Measurements from ENCODE around the gene SCAMP3. TPM values are rescaled to one million over a fixed set of nuclear protein-coding genes. Genes with fewer than 3 reads are reported as not detected.
"Not testable (repeated sequence)": the region's sequence is repeated elsewhere in the genome, so short reads cannot be mapped to it uniquely, and the experiment has no call there.

SCAMP3 gene
- total RNA-seq, result 10 to 100 TPM; 34.7 to 37.3 TPM
- long read RNA-seq, donor 1, transcript SCAMP3-201 (9 exons, 1,446 nt), result major isoform, 15 of 24 reads
- long read RNA-seq, donor 1, partial matches to known transcripts, result 2 of 24 reads
- long read RNA-seq, donor 1, other reads (novel, unspliced or antisense), result 5 of 24 reads
- long read RNA-seq, donor 2, transcript SCAMP3-202 (8 exons, 1,537 nt), result minor isoform, 17 of 132 reads
- long read RNA-seq, donor 2, transcript SCAMP3-201 (9 exons, 1,446 nt), result major isoform, 83 of 132 reads
- long read RNA-seq, donor 2, partial matches to known transcripts, result 11 of 132 reads
- long read RNA-seq, donor 2, other reads (novel, unspliced or antisense), result 20 of 132 reads

- DNase-seq (ENCODE audit: low spot score), result peak; percentile 98
- intact Hi-C loops (cut with DNase I), result no loop called here
These were observed at the start of gene SCAMP3 for GRCh38 chr1:155261852-155262673. SCAMP3 (minus strand) TSS chr1:155262360; CDS start chr1:155262151, 209 bp downstream.

- intact Hi-C loops (cut with DNase I), result no loop called here
- DNase-seq (ENCODE audit: low spot score), result no peak
These were observed 47.4 kb upstream of the SCAMP3 start for GRCh38 chr1:155309423-155310021.

DNA sequence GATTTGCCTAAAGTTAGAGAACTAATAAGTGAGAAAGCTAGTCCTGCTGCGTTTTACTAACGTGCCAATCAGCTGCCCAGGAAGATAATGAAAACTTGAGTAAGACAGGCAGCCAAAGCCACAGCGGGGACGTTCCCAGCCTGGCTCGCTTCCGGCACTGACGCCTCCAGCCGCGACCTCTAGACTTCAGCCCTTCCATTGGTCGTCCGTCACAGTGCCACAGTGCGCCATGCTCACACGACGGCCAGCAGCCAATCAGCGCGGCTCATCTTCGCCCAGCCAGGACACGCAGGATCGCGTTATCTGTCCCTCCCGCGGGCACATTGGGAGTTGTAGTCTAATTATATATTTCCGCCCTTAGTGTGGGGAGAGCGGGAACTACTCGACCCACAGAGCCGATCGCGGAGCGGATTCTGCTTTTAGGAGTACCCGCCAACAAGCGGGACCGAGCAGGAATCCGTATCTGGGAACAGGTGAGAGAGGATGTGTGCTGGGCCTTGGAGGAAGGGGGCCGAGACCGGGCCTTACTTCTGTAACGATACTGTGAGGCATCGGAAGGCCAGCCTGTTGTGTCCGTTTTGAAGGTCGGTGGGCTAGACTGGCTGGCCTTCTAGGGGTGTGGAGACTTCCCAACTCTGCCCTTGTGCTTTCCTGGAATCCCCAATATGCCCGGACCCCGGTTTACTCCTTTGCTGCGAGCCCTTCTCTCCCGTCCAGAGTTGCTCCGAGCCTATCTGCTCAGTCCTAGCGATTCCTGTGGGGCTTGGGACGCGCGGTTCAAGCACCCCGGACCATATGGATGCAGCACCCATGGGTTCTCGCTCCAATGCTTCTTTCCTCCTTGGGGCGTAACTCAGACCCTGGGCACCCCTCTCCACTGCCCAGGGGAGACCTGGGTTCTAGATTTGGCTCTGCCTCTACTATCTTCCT, 46.6 kb upstream of the SCAMP3 start, which contains the start of gene FDPS:
Gene FDPS, plus strand, starts transcription at position 374 of the 930 bp plus-strand sequence. CDS start 924 bp downstream, outside the sequence.
- intact Hi-C loops (cut with DNase I), result no loop called here

DNA sequence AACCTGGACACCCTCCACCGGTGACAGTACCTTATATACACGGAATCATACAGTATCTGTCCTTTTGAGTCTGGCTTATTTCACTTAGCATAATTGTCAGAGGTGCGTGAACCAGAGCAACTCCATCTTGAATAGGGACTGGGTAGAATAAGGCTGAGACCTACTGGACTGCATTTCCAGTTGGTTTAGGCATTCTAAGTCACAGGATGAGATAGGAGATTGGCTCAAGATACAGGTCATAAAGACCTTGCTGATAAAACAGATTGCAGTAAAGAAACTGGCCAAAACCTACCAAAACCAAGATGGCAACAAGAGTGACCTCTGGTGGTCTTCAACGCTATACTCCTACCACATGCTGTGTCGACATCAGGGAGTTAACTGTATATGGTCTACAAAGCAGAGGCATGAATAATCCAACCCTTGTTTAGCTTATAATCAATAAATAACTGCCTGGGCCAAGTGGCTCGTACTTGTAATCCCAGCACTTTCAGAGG, 45.1 kb upstream of the SCAMP3 start:
- DNase-seq (ENCODE audit: low spot score), result no peak
- intact Hi-C loops (cut with DNase I), result no loop called here

More for the DNA sequence above, 46.6 kb upstream of the SCAMP3 start, which contains the start of gene FDPS:
- DNase-seq (ENCODE audit: low spot score), result peak; percentile 99

DNA sequence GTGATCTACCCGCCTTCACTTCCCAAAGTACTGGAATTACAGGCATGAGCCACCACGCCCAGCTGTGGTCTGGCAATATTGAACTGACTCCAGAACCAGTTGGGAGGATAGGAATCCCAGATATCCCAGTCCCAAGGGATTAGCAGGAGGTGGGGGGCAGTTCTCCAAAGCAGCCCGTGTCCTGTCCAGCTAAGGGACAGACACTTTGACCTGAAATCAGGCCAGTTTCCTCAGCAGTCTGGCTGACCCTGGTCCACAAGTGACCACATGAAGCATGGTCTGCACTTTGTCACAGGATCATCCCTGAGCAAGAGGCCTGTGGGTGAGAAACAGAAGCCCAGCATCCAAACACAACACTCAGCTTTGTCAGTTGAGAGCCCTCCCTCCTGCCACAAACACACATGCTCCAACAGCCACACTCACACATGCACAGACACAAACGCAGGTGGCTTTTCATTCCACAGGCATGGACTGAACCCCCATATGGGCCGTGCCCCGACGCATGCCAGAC, 43.8 kb upstream of the SCAMP3 start:
- intact Hi-C loops (cut with DNase I), result no loop called here

GRCh38 chr1:155304558-155305063, 42.5 kb upstream of the SCAMP3 start:
- DNase-seq (ENCODE audit: low spot score), result no peak
- intact Hi-C loops (cut with DNase I), result no loop called here

More for the DNA sequence above, 43.8 kb upstream of the SCAMP3 start:
- no peak for DNase-seq (ENCODE audit: low spot score)

GRCh38 chr1:155301342-155301841, 39.2 kb upstream of the SCAMP3 start, which contains the start of gene PKLR:
PKLR (minus strand) TSS chr1:155301438; CDS start chr1:155301395, 43 bp downstream.
- DNase-seq (ENCODE audit: low spot score), result no peak
- intact Hi-C loops (cut with DNase I), result no loop called here

DNA sequence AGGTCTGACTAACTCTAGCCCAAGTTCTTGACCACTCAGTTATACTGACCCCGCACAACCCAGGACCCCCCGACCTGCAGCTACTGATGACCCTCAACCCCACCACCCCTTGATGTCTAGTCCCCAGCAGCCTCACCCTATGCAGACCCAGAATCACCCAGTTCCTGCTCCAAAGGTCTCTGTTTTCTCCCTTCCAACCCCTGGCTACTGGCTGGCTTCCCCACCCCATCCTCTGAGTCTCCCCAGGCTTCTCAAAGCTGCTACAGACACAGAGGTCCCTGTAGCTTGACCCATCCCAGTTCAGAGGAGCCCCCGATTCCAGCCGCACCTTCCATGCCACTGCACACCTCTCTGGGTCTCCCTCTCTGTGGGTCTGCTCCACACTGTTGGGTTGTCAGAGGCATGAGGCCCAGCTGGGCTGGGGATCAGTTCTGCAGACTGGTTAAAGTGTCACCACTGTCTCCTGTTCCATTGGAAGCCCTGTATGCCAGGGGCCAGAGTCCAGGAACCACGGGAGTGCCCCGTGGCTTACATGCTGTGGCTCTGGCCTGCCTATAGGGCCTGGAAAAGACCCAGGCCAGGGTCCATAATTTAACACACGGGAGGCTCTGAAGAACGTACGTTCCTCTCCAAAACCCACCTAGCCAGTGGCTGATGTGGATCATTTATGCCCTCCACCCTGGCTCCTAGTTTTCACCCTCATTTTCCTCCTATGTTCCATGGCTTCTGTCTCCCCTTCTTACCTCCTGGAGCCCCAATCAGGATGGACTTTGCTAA, 38.6 kb upstream of the SCAMP3 start:
- intact Hi-C loops (cut with DNase I), result no loop called here
- no peak for DNase-seq (ENCODE audit: low spot score)

GRCh38 chr1:155300024-155300423, 37.9 kb upstream of the SCAMP3 start:
- no peak for DNase-seq (ENCODE audit: low spot score)
- intact Hi-C loops (cut with DNase I), result no loop called here

DNA sequence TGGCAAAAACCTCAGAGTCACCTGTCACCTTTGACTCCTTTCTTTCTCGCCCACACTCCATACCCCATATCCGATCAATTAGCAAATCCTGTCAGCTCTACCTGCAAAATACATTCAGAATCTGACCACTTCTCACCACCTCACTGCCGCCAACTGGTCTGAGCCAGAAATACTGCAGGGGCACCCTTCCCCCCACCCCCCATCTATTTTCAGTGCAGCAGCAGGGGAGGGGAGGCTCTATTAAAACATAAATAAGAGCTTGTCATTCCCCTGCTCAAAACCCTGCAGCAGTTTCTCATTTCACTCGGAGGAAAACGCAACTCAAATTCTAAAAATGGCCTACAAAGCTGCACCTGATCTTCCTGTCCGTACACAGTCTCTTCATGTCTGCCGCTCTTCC, 35.2 kb upstream of the SCAMP3 start:
- DNase-seq (ENCODE audit: low spot score), result no peak
- intact Hi-C loops (cut with DNase I), result no loop called here

DNA sequence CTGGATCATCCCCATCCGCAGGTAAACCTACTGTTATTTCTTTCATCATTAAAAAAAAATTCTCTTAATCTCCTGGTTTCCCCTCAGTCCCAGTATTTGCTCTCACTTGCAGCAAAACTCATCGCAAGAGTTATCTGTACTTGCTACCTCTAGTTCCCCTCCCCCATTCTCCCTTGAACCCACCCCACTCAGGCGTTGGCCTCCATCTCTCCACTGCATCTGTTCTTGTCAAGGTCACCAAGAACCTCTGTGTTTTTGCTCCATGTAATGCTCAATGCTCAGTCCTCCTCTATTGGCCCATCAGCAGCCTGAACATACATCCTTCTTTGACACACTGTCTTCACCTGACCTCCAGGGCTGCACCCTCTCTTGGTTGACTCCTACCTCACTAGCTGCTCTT, 34.5 kb upstream of the SCAMP3 start:
- DNase-seq (ENCODE audit: low spot score), result no peak
- intact Hi-C loops (cut with DNase I), result no loop called here

GRCh38 chr1:155295942-155296267, 33.7 kb upstream of the SCAMP3 start:
- intact Hi-C loops (cut with DNase I), result no loop called here
- no peak for DNase-seq (ENCODE audit: low spot score)

DNA sequence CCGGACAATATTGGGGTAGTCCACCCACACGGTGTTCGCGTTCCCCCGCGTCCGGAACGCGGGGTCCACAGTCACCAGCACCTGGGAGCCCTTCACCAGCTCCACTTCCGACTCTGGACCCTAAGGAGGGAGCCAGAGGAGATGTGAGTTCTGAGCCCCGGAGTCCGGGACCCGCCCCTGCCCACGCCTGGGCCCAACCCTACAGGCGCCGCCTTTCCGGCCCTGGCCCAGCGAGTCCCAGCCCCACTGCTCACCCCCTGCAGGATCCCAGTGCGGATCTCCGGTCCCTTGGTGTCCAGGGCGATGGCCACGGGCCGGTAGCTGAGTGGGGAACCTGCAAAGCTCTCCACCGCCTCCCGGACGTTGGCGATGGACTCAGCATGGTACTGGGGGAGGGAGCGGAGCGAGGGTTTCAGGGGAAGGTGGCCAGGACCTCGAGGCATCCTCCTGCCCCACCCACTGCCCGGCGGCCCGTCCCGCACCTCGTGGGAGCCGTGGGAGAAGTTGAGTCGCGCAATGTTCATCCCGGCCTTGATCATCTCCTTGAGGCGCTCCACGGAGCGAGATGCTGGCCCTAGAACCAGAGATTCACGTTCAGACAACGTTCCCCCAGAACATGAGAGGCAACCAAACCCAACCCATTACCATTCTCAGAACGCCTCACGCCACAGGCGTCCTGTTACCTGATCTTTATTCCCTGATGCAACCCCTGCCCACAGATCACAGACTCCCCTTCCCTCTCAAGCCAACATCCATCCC, 33.2 kb upstream of the SCAMP3 start:
- no peak for DNase-seq (ENCODE audit: low spot score)
- intact Hi-C loops (cut with DNase I), result no loop called here

GRCh38 chr1:155294520-155295182, 32.5 kb upstream of the SCAMP3 start:
- intact Hi-C loops (cut with DNase I), result no loop called here
- no peak for DNase-seq (ENCODE audit: low spot score)

- intact Hi-C loops (cut with DNase I), result no loop called here
- no peak for DNase-seq (ENCODE audit: low spot score)
These were observed 31.1 kb upstream of the SCAMP3 start for GRCh38 chr1:155293086-155293749.

- DNase-seq (ENCODE audit: low spot score); intact Hi-C loops (cut with DNase I): not testable (repeated sequence)
These were observed 28.8 kb upstream of the SCAMP3 start for GRCh38 chr1:155291006-155291405.
